ENCODE measurements around the gene GRIA4.

DNA sequence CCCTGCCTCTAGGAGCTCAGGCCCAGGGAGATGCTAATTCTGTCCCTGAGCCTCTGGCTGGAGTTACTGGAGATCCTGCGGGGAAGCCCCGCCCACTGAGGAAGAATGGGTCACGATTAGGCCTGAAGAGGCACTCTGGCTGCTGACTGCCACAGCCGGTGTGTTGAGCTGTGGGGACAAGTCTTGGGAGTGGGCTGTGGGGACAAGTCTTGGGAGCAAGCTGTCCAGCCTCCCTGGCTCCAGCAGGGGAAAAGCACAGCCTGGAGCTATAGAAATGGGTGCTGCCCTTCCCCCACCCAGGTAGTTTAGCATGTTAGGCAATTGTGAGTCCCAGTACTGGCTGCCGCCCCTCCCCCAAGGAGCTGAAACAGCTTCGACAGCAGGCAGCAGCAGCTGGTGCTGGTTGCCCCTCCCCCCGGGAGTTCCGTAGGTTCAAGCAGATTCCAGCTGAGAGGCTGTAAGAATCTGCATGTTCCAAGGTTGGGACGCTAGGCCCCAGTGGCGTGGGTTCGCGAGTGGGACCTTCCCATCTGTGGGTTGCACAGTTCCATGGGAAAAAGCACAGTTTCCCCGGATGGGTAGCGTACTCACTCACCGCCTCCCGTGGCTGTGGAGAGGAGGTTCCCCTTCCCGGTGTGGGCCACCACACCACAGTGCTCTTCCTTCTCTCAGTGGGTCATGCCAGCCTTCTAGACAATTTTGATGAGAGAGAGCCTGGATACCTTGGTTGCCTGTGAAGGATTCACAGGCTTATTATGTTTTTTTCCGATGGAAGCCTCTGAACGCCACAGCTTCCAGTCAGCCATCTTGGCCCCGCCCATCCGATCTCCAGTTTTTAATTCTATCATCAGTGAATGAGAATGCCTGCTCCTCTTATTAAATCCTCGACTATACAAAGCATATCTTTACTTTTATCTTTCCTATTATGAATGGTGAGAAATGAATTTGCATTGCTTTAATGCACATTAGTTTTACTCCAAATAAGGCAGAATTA, 350.7 kb downstream of the GRIA4 start:
- TF ChIP-seq, protein P1, sequence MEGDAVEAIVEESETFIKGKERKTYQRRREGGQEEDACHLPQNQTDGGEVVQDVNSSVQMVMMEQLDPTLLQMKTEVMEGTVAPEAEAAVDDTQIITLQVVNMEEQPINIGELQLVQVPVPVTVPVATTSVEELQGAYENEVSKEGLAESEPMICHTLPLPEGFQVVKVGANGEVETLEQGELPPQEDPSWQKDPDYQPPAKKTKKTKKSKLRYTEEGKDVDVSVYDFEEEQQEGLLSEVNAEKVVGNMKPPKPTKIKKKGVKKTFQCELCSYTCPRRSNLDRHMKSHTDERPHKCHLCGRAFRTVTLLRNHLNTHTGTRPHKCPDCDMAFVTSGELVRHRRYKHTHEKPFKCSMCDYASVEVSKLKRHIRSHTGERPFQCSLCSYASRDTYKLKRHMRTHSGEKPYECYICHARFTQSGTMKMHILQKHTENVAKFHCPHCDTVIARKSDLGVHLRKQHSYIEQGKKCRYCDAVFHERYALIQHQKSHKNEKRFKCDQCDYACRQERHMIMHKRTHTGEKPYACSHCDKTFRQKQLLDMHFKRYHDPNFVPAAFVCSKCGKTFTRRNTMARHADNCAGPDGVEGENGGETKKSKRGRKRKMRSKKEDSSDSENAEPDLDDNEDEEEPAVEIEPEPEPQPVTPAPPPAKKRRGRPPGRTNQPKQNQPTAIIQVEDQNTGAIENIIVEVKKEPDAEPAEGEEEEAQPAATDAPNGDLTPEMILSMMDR (IDR thresholded peaks at IDR 0.05; ENCODE audit: insufficient read depth, low read depth, low read length), result no peak
- no peak for TF ChIP-seq EZH2 (IDR thresholded peaks at IDR 0.05; ENCODE audit: insufficient read depth, low read length)
